ENCODE data around the gene SIK2. TPM values are rescaled to one million over a fixed set of nuclear protein-coding genes. Genes with fewer than 3 reads are reported as not detected.
"Not testable (repeated sequence)": the region's sequence is repeated elsewhere in the genome, so short reads cannot be mapped to it uniquely, and the experiment has no call there.

SIK2 gene
- total and polyA plus RNA-seq, 2 donors from 2014 or later: 6.4 to 40.1 TPM

GRCh38 chr11:111642542-111642941 is 40.3 kb downstream of the SIK2 start:
- peaks cover 0 to 17% (median 9%) of the 10 kb centered on the region in 3 donors for H3K4me1 ChIP-seq (ENCODE audit: control insufficient read depth in 2 of 3, insufficient read depth in 2 of 3, low read depth in 1 of 3, low read length in 3 of 3)
- no peak overlapping the region for H3K9ac ChIP-seq (ENCODE audit: low read length in 3 of 3)
- DNase-seq (peak in 1 of 5 donors; percentile 7), FAIRE-seq (no peak)
- H3K27me3 ChIP-seq (ENCODE audit: control insufficient read depth, insufficient read depth, low read length): no peaks in the 10 kb centered on the region
- H3K27ac ChIP-seq (ENCODE audit: low read depth in 2 of 2, low read length in 2 of 2): no peak overlapping the region
- H3K9me3 ChIP-seq (ENCODE audit: control insufficient read depth in 2 of 3, insufficient read depth in 1 of 3, low read length in 3 of 3): no peaks in the 10 kb centered on the region
- H3K4me3 ChIP-seq (ENCODE audit: low read length in 3 of 3): no peak overlapping the region
- H3K36me3 ChIP-seq (ENCODE audit: control insufficient read depth in 2 of 3, insufficient read depth in 3 of 3, low read length in 3 of 3): peaks cover 0 to 3% (median 0%) of the 10 kb centered on the region in 3 donors
- intact Hi-C loops (cut with DNase I): no loop called here
- TF ChIP-seq, protein P1, sequence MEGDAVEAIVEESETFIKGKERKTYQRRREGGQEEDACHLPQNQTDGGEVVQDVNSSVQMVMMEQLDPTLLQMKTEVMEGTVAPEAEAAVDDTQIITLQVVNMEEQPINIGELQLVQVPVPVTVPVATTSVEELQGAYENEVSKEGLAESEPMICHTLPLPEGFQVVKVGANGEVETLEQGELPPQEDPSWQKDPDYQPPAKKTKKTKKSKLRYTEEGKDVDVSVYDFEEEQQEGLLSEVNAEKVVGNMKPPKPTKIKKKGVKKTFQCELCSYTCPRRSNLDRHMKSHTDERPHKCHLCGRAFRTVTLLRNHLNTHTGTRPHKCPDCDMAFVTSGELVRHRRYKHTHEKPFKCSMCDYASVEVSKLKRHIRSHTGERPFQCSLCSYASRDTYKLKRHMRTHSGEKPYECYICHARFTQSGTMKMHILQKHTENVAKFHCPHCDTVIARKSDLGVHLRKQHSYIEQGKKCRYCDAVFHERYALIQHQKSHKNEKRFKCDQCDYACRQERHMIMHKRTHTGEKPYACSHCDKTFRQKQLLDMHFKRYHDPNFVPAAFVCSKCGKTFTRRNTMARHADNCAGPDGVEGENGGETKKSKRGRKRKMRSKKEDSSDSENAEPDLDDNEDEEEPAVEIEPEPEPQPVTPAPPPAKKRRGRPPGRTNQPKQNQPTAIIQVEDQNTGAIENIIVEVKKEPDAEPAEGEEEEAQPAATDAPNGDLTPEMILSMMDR (IDR thresholded peaks at IDR 0.05; ENCODE audit: borderline replicate concordance, extremely low read depth, insufficient read depth): no peak

GRCh38 chr11:111644922-111645321 is 42.7 kb downstream of the SIK2 start:
- TF ChIP-seq, protein P1 (IDR thresholded peaks at IDR 0.05; ENCODE audit: borderline replicate concordance, extremely low read depth, insufficient read depth): no peak
- intact Hi-C loops (cut with DNase I): no loop called here
- FAIRE-seq (no peak), DNase-seq (no peak)
- Histone ChIP-seq H3K27ac (ENCODE audit: low read depth in 2 of 2, low read length in 2 of 2) (no peak overlapping the region), H3K4me1 (ENCODE audit: control insufficient read depth in 2 of 3, insufficient read depth in 2 of 3, low read depth in 1 of 3, low read length in 3 of 3) (peaks cover 0 to 11% (median 2%) of the 10 kb centered on the region in 3 donors), H3K9ac (ENCODE audit: low read length in 3 of 3) (no peak overlapping the region), H3K27me3 (ENCODE audit: control insufficient read depth, insufficient read depth, low read length) (no peaks in the 10 kb centered on the region), H3K36me3 (ENCODE audit: control insufficient read depth in 2 of 3, insufficient read depth in 3 of 3, low read length in 3 of 3) (no peaks in the 10 kb centered on the region), H3K9me3 (ENCODE audit: control insufficient read depth in 2 of 3, insufficient read depth in 1 of 3, low read length in 3 of 3) (no peaks in the 10 kb centered on the region), H3K4me3 (ENCODE audit: low read length in 3 of 3) (no peak overlapping the region)

DNA sequence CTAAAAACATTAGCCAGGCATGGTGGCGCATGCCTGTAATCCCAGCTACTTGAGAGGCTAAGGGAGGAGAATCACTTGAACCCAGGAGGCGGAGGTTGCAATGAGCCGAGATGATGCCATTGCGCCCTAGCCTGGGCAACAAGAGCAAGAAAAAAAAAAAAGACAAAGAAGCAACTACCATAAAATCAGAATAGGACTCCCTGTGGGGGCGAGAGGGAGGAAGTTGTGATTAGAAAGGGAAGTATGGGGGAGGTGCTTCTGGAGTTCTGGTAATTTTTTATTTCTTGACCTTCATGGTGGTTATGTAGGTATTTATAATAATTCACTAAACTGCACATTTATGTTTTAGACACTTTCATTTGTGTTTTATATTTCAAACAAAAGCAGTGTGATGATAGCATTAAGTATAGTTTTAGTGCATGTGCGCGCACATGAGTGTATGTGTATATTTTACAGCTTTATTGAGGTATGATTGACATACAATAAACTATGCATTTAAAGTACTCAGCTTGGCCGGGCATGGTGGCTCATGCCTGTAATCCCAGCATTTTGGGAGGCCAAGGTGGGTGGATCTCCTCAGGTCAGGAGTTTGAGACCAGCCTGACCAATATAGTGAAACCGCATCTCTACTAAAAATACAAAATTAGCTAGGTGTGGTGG is 43.5 kb downstream of the SIK2 start:
- intact Hi-C loops (cut with DNase I): no loop called here
- TF ChIP-seq, protein P1 (IDR thresholded peaks at IDR 0.05; ENCODE audit: borderline replicate concordance, extremely low read depth, insufficient read depth): no peak
- FAIRE-seq (no peak), DNase-seq (no peak)
- no peaks in the 10 kb centered on the region for H3K36me3 ChIP-seq (ENCODE audit: control insufficient read depth in 2 of 3, insufficient read depth in 3 of 3, low read length in 3 of 3)
- no peaks in the 10 kb centered on the region for H3K9me3 ChIP-seq (ENCODE audit: control insufficient read depth in 2 of 3, insufficient read depth in 1 of 3, low read length in 3 of 3)
- H3K9ac ChIP-seq (ENCODE audit: low read length in 3 of 3): no peak overlapping the region
- H3K27ac ChIP-seq (ENCODE audit: low read depth in 2 of 2, low read length in 2 of 2): no peak overlapping the region
- H3K27me3 ChIP-seq (ENCODE audit: control insufficient read depth, insufficient read depth, low read length): no peaks in the 10 kb centered on the region
- H3K4me1 ChIP-seq (ENCODE audit: control insufficient read depth in 2 of 3, insufficient read depth in 2 of 3, low read depth in 1 of 3, low read length in 3 of 3): peaks cover 0 to 11% (median 2%) of the 10 kb centered on the region in 3 donors
- no peak overlapping the region for H3K4me3 ChIP-seq (ENCODE audit: low read length in 3 of 3)

- H3K9me3 ChIP-seq (ENCODE audit: control insufficient read depth in 2 of 3, insufficient read depth in 1 of 3, low read length in 3 of 3); H3K36me3 ChIP-seq (ENCODE audit: control insufficient read depth in 2 of 3, insufficient read depth in 3 of 3, low read length in 3 of 3); H3K4me3 ChIP-seq (ENCODE audit: low read length in 3 of 3); H3K27ac ChIP-seq (ENCODE audit: low read depth in 2 of 2, low read length in 2 of 2); H3K4me1 ChIP-seq (ENCODE audit: control insufficient read depth in 2 of 3, insufficient read depth in 2 of 3, low read depth in 1 of 3, low read length in 3 of 3); H3K9ac ChIP-seq (ENCODE audit: low read length in 3 of 3); DNase-seq; FAIRE-seq; intact Hi-C loops (cut with DNase I); H3K27me3 ChIP-seq (ENCODE audit: control insufficient read depth, insufficient read depth, low read length): not testable (repeated sequence)
Observed at GRCh38 chr11:111651336-111651735, 49.1 kb downstream of the SIK2 start.

All from kidney (tissue), 14 donors.